ENCODE measurements around the gene RIN2. TPM values are rescaled to one million over a fixed set of nuclear protein-coding genes. Genes with fewer than 3 reads are reported as not detected.

Gene RIN2
- total and polyA plus RNA-seq, 2 of the 4 experiments (the other 2 are of a cell fraction), result 16.1 to 72.2 TPM

GRCh38 chr20:19778404-19778803 is 20.3 kb downstream of the RIN2 start:
- no peaks in the 10 kb centered on the region for H3K9me3 ChIP-seq (ENCODE audit: control insufficient read depth, insufficient read depth, low read length)
- peaks cover 28 to 85% of the 10 kb centered on the region in 2 experiments; a peak in 3 of 4 replicates for H3K79me1 ChIP-seq (ENCODE audit: low read depth in 1 of 2, low read length in 2 of 2)
- TF ChIP-seq MAFK (IDR thresholded peaks at IDR 0.05; ENCODE audit: low read depth, low read length) (no peak), RFX5 (IDR thresholded peaks at IDR 0.05; ENCODE audit: low read depth, low read length) (no peak), RCOR1 (IDR thresholded peaks at IDR 0.05; ENCODE audit: insufficient replicate concordance, low read length) (no peak)
- no peak overlapping the region for H3K4me3 ChIP-seq (ENCODE audit: insufficient read depth, low read depth, low read length)
- H2AFZ ChIP-seq (replicated peaks; ENCODE audit: low read length, poor library complexity), result no peak overlapping the region
- no peak overlapping the region for H4K5ac ChIP-seq (ENCODE audit: low read depth, low read length)
- H3K36me3 ChIP-seq (ENCODE audit: control insufficient read depth, insufficient read depth, low read length), result no peaks in the 10 kb centered on the region
- H2BK5ac ChIP-seq (ENCODE audit: low read depth, low read length, poor library complexity, severe bottlenecking), result no peak overlapping the region
- no peak overlapping the region for H4K91ac ChIP-seq (ENCODE audit: insufficient read depth, low read depth, low read length)
- intact Hi-C loops (cut with micrococcal nuclease), result no loop called here
- H4K8ac ChIP-seq (ENCODE audit: low read depth in 2 of 2, low read length in 2 of 2), result no peak overlapping the region
- H2AK5ac ChIP-seq (ENCODE audit: low read depth, low read length), result no peak overlapping the region
- no peak overlapping the region for H3K23ac ChIP-seq (ENCODE audit: low read depth, low read length)
- H4K20me1 ChIP-seq (ENCODE audit: insufficient read depth, low read length), result no peaks in the 10 kb centered on the region
- no peak overlapping the region for H3K4me2 ChIP-seq (ENCODE audit: low read depth, low read length)
- dilution Hi-C loops (cut with HindIII; ENCODE audit: low sequenced_read_pairs, unreplicated experiment), result no loop called here
- H2BK15ac ChIP-seq (ENCODE audit: low read depth, low read length), result no peak overlapping the region
- in situ Hi-C loops (cut with MboI; ENCODE audit: low sequenced_read_pairs), result no loop called here
- BruUV-seq (replicated peaks), result no TSS peak
- POLR2A ChIA-PET (ENCODE audit: unreplicated experiment), result no interaction called here
- ATAC-seq (ENCODE audit: low read depth), result no peak
- H3K56ac ChIP-seq (ENCODE audit: extremely low read depth, insufficient read depth, low read length), result no peak overlapping the region
- H3K27ac ChIP-seq (ENCODE audit: insufficient read depth, low read length), result no peak overlapping the region
- peaks cover 11% of the 10 kb centered on the region; the same call in 1 of the 2 replicates for H3K9me1 ChIP-seq (ENCODE audit: insufficient read depth, low read length)
- peaks cover 11% of the 10 kb centered on the region for H3K4me1 ChIP-seq (ENCODE audit: control insufficient read depth, insufficient read depth, low read length)
- H3K4ac ChIP-seq (ENCODE audit: low read depth, low read length), result no peak overlapping the region
- no peak overlapping the region for H2AK9ac ChIP-seq (replicated peaks; ENCODE audit: low read depth, low read length, poor library complexity)
- no peak overlapping the region; the same call in 1 of the 2 replicates for H3K14ac ChIP-seq (replicated peaks; ENCODE audit: low read depth, low read length)
- CTCF ChIA-PET, result no interaction called here
- H2BK120ac ChIP-seq (ENCODE audit: low read depth, low read length), result no peak overlapping the region
- DNase-seq, result no peak
- H3K9ac ChIP-seq (ENCODE audit: low read depth, low read length), result no peak overlapping the region
- no peak overlapping the region; the same call in 1 of the 2 replicates for H3K18ac ChIP-seq (ENCODE audit: low read depth, low read length)
- H3K27me3 ChIP-seq (ENCODE audit: control insufficient read depth, insufficient read depth, low read length), result no peaks in the 10 kb centered on the region
- no CpG with 5 or more reads among the region's 3 CpGs for WGBS, 2 experiments (ENCODE audit: extremely low coverage in 2 of 2, insufficient read length in 1 of 2)
- H2BK20ac ChIP-seq (ENCODE audit: low read depth, low read length), result no peak overlapping the region

Data from IMR-90 (cell line).